GM18526 (cell line): Measurements from ENCODE around the gene VSNL1.

Source experiments
- POLR2A ChIP-seq: IDR thresholded peaks from 3 replicates; pipeline ENCODE4 v1.6.1; 2011; ENCODE audit not compliant: insufficient read length; ENCODE audit errors: extremely low read depth

VSNL1 gene

DNA sequence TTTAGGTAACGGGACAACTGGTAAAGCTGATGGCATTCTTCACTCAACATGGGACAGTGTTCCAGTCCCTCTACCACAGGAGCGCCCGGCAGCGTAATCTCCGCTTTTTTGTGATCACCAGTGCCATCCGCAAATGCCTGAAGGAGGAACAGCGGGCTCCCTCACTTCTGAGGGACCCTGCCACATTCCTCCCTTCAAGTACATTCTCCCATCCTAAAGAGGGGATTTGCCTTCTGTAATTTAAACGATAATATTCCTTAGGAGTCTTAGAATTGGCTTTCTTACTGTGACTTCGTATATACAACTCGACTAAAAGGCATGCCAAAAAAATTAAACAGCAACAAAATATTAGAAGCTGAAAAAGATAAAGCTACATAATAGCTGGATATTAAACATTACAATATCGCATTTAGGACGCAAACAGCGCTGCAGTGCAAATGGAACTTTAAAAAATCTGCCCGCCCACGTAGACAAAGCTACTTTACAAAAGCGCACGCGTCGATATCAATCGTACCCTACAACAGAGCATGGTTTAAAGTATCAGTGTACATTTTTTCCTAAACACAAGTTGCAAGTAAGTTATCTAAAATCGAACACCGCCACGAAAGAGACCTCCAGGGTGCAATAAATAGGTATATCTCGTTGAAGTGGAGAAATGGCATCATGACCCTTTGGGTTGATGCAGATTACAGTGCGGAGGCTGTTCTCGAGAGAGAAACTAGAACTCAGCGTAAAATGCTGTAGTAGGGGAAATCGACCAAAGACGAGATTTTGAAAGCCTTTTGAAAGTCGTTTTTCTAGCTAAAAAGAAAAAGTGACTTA, 2.3 kb upstream of the VSNL1 start:
- TF ChIP-seq POLR2A: no peak

DNA sequence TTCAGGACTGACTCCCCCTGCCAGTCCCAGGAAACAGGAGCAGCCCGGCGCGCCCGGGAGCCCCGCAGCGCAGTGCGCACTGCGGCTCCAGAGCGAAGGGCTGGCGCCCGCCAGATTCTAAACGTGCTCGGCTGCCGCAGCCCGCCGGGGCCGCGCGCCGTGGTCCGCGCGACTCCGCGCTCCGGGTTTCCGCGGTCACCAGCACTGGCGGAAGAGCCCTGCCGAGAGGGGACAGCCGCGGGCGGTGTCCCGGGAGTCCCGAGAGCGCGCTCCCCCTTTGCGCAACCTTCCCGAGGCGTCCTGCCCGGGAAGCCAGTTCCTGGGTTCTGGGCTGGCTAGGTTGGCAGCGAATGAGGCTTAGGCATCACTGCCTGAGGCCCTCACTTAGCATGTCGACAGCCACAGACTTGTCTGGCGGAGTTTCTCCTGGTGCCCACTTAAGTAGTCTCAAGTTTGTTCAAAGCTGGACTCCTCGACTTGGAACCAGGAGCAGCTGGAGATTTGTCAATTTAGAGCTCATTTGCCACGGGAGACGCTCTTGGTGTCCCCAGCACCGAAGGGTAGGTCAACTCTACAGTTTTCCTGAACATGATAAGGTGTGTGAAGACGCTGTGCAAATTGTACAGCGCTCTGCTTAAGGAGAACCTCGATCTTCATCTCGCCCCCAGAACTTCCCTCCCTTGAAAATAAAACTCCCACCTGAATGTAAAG, 1.5 kb upstream of the VSNL1 start:
- TF ChIP-seq POLR2A: no peak

DNA sequence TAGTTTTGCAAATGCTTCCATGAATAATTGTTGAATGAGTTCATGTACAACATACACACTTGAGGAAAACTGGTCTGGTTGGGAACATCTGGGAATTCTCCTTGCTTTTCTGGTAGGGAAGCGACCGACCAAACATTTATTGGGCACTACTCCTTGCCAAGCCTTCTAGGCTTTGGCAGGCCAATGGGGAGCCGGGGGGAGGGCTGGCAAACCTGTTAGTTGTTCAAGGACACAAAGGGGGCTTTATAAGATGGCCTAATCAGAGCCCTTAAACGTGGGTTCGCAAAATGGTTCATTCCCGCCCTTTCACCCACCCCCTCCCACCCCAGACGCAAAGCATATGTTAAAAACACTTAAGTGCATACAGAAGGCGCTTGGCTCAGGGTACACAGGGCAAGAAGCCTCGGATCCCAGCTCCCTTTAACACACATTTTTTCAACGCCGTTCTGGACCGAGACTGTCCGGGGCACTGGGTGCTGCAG, 844 bp upstream of the VSNL1 start:
- TF ChIP-seq POLR2A: no peak

DNA sequence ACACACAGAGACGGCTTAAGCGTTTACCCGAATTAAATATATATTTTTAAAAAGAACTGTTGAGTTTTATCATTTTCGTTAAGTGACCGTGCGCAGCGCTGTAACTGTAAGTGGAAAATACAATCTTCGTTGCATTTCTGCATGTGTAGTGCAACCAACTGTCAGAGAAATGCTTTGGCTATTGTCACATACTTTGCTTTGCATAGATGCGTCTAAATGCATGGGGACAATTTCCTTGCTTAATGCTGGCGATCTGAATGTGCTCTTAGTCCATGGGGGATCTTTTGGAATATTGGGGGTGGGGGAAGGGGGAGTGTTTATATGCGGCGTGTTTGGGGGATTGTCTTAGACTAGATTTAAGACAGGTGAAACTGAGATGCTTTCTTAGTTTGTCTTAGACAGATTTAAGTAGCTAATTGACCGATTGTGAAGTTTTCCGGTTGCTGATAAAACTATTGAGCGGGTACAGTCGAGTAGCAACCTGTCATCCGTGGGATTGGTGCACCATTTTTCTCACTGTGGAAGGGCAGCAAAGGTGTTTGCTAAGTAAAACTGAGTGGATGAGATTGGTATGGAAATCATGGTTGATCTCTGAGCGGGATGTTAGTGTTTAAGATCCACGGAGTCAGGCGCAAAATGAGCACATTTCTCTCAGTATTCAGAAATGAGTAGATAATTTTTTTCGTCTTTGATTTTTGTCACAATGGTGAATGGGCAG, 476 bp downstream of the VSNL1 start:
- no peak for TF ChIP-seq POLR2A

DNA sequence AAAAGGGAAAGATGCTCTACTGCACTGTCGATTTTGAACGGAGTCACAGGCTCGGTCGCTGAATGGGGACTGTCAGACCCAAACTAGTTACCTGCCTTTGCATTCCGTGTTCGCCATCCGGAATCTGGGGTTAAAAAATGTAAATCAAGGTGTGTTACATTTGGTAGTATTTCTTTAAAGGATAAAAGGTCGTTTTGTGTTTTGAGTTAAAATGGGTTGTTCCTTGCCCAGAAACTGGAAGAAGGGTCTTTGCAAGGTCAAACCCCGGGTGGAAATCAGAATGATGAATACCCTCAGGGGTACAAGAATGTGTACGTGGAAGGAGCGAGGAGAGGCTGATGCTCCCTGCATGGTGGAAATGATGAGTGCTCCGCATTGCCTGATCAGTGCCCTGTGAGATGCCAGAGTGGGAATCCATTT, 1.0 kb downstream of the VSNL1 start:
- TF ChIP-seq POLR2A: no peak

DNA sequence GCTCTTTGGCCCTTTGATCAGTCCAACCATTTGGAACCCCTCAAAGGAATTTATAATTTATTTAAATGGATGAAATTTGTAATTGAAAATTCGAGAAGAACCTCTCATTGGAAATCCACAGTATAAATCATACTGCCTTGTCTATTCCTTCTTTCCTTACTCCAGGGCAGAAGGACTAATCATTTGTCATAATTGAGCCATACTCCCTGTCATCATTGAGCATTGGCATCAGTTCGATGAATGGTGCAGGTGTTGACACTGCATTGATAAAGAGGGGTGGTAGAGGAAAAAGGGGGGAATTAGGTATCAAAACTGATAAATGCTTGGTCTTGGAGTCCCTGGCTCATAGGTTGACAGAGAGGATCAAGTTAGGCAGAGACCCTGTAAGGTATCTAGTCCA, 2.0 kb downstream of the VSNL1 start:
- TF ChIP-seq POLR2A: no peak

DNA sequence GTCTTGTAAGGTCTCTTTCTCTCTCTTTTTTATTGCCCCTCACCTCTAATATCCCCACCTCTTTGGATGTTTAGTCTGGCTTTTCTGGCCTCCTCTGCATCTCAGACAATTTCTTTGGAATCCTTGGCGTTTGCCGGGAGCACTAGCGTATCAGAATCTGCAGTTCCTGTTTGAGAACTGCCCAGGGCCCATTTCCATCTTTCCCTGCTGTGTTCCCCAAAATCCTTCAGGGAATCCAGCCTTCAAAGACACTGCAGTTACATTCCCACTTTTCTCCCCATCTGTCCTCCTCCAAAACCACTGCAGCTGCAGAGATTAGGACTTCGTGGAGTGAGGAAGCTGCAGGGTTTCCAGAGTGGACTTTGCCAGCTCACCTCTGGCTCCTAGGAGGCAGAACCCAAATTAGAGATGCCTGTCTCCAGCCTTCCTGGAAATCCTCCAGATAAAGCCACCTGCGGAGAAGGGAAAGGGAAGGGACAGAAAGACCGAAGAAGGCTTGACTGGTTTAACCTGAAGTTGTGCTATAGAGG, 2.7 kb downstream of the VSNL1 start:
- no peak for TF ChIP-seq POLR2A

DNA sequence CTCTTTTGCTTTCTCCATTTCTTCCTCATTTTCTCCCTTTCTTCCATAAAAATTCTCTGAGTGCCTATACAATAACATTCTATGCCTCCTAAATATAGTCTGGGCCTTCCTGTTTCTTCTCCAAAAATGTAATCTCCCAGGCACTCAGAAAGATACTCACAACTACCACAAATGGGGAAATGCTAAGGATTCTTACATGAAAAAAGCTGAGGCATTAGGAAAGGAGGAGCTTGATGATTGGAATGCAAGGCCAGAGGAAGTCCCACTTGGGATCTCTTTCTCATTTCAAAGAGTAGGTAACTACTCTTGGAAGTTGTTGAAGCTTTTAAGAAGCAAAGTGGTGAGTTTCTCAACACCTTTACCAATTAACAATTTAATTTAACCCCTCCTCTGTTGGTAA, 3.4 kb downstream of the VSNL1 start:
- TF ChIP-seq POLR2A: no peak

DNA sequence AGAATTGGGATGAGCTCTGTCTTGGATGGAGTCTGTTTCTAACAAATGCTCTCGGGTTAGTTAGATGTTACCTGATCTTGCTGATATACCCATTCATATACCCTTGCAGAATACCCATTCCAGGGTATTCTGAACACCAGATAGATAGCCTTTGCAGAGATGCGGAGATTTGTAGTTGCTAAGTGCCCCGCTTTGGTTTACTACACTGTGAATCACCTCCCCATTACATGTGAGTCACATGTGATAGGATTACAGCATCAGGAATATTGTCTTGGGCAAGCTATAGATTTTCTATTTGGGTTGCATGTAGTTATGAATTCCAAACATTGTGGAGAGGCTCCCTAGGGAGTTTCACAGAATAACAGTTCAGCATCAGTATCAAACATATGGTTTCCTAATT, 3.8 kb downstream of the VSNL1 start:
- TF ChIP-seq POLR2A: no peak

DNA sequence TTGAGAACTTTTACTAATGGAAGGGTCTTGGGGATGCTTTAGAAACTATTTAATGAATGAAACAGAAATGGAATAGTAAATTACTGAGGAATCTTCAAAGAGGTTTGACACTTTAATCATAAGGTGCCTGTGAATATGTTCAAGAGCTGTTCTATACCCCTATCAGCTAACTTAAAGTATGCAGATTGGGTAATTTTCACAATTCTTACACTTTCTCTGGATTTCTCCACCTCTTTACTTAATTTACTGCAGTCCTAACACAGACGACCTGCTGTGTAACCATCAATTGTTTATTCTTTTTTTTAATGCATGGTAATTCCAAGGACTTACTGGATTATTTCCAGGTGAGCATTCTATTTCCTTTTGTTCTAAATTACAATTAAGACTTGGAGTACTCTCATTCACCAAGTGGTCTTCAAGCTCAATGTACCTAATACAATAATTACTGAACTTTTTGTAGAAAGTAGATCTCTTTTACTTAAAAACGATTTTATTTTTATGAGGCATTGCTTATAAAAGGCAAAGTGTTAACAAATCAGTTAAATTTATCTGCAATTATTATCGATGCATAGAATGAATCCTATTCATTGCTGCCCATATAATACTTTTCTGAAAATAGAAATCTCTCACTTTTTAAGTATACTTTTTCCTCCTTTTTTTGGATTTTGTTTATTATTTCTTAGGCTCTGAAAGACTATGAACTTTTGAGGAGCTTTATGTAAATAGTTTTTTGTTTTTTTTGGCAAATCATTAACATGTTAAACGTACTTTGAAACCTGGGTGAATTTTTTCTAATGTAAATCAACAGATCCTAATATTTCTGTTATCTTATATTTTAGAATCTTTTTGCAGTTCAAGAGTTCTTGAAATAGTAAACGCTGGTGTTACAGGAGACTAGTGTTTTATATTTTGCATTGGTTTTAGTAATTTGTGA, 5.5 kb downstream of the VSNL1 start:
- TF ChIP-seq POLR2A: no peak

DNA sequence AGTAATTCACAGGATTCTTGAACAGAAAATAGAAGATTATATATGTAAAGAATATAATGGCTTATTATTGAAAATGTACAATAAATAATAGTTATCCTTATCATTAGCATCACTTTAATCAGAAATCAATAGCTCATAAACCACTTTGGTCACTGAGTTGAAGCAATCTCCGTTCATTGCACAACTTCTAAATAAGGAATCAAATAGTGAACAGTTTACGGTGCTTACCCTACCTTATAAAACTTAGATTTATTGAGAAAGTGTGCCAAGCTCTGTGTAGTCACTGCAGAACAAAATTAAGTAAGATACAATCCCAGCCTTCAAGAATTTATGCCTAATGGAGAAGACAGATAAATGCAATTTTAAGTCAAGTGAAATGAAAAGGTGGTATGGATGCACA, 6.7 kb downstream of the VSNL1 start:
- no peak for TF ChIP-seq POLR2A

DNA sequence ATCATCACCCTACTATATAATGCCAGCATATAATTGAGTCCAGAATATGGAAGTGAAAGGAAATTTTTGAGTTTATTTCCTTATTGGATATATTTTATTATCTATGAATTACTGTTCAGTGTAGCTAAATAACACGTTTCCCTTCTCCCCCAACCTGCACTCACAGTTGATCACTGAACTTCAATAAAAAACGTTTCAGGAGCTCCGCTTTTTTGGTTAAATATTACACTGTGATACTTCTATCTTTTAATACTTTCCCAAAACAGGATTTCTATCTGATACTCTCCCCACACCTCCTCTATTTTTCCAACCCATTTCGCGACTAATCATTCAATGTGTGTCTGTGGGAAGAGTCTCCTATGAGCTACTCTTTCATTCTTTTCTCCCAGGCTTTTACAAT, 7.2 kb downstream of the VSNL1 start:
- TF ChIP-seq POLR2A: no peak

DNA sequence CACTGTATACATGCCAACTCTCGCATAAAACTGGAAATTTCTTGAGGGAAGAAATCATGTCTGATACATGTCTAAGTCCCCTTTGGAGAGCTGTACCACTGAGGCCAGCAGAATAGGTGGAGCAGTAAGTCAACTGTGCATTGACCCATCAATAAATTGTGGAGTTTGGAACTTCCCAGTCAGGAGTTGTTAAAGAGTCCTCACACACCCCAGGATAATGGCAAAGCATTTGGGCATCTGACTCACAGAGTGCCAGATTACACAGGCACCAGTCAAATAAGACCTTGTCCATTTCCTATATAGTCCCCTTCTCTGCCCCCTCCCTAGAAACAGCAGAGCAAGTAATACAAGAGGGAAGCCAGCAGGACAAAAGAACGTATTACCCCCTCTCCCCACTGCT, 10.4 kb downstream of the VSNL1 start:
- no peak for TF ChIP-seq POLR2A

DNA sequence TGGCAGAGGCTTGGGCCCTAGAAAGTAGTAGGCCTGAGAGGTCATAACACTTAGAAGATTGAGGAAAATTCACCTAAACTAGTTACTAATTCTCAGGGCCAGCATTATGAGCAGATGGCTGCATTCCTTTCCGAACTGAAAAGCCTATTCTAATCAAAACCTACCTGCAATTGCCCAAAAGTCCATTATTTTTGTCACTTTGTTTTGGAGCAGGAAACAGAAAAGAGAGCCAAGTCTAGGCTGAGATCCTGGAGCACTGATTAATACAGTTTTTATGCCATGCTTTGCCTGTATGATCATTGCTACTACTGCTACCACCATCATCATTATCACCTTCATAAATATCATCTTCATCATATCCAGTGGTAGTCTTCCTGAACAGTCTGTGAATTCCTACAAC, 14.7 kb downstream of the VSNL1 start:
- no peak for TF ChIP-seq POLR2A
